ENCODE results near the gene CHST11. TPM values are rescaled to one million over a fixed set of nuclear protein-coding genes. Genes with fewer than 3 reads are reported as not detected.

The CHST11 gene
- total RNA-seq, 1 experiment from 2014 or later: 1.1 TPM

GRCh38 chr12:104501660-104502059 lies 44.9 kb downstream of the CHST11 start:
- Mint-ChIP-seq H3K36me3 (ENCODE audit: insufficient read depth, unreplicated experiment) (no peaks in the 10 kb centered on the region), H3K4me1 (ENCODE audit: low read depth, unreplicated experiment) (no peaks in the 10 kb centered on the region), H3K27me3 (ENCODE audit: unreplicated experiment) (peaks cover 52% of the 10 kb centered on the region), H3K27ac (ENCODE audit: unreplicated experiment) (no peak overlapping the region), H3K4me3 (ENCODE audit: low read depth, unreplicated experiment) (no peak overlapping the region), H3K9me3 (ENCODE audit: low read depth, unreplicated experiment) (no peaks in the 10 kb centered on the region)
- CTCF ChIA-PET: interaction anchor here (0.6 to 0.7 kb wide), 2 partner anchors 16 to 120 kb away, joined by 3 to 4 read pairs; no protein-coding TSS in a partner anchor
- no peak for TF ChIP-seq CTCF (IDR thresholded peaks at IDR 0.05; ENCODE audit: unreplicated experiment)
- intact Hi-C loops (cut with micrococcal nuclease; ENCODE audit: unreplicated experiment): no loop called here
- no TSS peak for BruUV-seq (replicated peaks)
- DNase-seq: no peak

DNA sequence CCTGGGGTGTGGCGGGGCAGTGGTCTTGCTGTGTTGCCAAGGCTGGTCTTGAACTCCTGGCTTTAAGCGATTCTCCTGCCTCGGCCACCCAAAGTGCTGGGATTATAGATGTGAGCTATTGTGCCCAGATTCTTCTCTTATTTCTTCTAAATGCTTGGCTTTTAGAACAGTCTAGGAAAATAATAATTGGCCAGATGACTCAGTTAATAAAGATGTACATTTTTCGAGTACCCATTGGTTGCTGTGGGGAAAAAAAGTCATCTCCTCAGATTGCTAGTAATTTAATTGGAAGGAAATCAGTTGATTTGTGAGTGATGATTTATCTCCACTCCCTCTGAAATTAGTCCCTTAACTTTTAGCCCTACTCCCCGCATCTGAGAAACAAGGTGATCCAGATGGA lies 45.5 kb downstream of the CHST11 start:
- intact Hi-C loops (cut with micrococcal nuclease; ENCODE audit: unreplicated experiment): no loop called here
- H3K4me1 Mint-ChIP-seq (ENCODE audit: low read depth, unreplicated experiment): no peaks in the 10 kb centered on the region
- peaks cover 57% of the 10 kb centered on the region for H3K27me3 Mint-ChIP-seq (ENCODE audit: unreplicated experiment)
- DNase-seq: no peak
- no peak overlapping the region for H3K4me3 Mint-ChIP-seq (ENCODE audit: low read depth, unreplicated experiment)
- H3K36me3 Mint-ChIP-seq (ENCODE audit: insufficient read depth, unreplicated experiment): no peaks in the 10 kb centered on the region
- CTCF ChIA-PET: interaction anchor here (0.7 kb wide), 1 partner anchor 16 kb away, joined by 4 read pairs; no protein-coding TSS in a partner anchor
- H3K27ac Mint-ChIP-seq (ENCODE audit: unreplicated experiment): no peak overlapping the region
- H3K9me3 Mint-ChIP-seq (ENCODE audit: low read depth, unreplicated experiment): no peaks in the 10 kb centered on the region
- no peak for TF ChIP-seq CTCF (IDR thresholded peaks at IDR 0.05; ENCODE audit: unreplicated experiment)
- no TSS peak for BruUV-seq (replicated peaks)

DNA sequence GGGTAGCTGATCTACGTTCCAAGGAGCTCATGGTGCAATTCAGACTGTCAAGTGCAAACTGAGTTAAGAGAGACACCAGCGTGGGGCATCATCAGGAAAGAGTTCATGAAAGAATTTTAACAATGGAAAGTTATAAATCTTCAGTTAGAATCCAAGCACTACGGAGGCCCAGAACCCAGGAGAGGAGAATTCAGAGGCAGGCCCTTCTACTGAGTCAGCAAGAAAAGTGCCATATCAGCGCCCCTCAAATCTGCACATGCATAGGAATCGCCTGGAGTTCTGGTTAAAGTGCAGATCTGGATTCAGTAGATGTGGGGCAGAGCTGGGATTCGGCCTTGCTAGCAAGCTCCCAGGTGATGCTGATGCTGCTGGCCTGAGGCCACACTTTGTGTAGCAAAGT lies 45.9 kb downstream of the CHST11 start:
- Mint-ChIP-seq H3K27me3 (ENCODE audit: unreplicated experiment) (peaks cover 62% of the 10 kb centered on the region), H3K4me3 (ENCODE audit: low read depth, unreplicated experiment) (no peak overlapping the region), H3K27ac (ENCODE audit: unreplicated experiment) (no peak overlapping the region), H3K4me1 (ENCODE audit: low read depth, unreplicated experiment) (no peaks in the 10 kb centered on the region), H3K36me3 (ENCODE audit: insufficient read depth, unreplicated experiment) (no peaks in the 10 kb centered on the region), H3K9me3 (ENCODE audit: low read depth, unreplicated experiment) (no peaks in the 10 kb centered on the region)
- TF ChIP-seq CTCF (IDR thresholded peaks at IDR 0.05; ENCODE audit: unreplicated experiment): no peak
- CTCF ChIA-PET: no interaction called here
- intact Hi-C loops (cut with micrococcal nuclease; ENCODE audit: unreplicated experiment): no loop called here
- no peak for DNase-seq
- BruUV-seq (replicated peaks): no TSS peak

GRCh38 chr12:104503191-104503590 lies 46.4 kb downstream of the CHST11 start:
- no peak for DNase-seq
- no peak overlapping the region for H3K4me3 Mint-ChIP-seq (ENCODE audit: low read depth, unreplicated experiment)
- no peak for TF ChIP-seq CTCF (IDR thresholded peaks at IDR 0.05; ENCODE audit: unreplicated experiment)
- no peaks in the 10 kb centered on the region for H3K36me3 Mint-ChIP-seq (ENCODE audit: insufficient read depth, unreplicated experiment)
- CTCF ChIA-PET: no interaction called here
- BruUV-seq (replicated peaks): no TSS peak
- H3K27me3 Mint-ChIP-seq (ENCODE audit: unreplicated experiment): peaks cover 67% of the 10 kb centered on the region
- intact Hi-C loops (cut with micrococcal nuclease; ENCODE audit: unreplicated experiment): no loop called here
- H3K4me1 Mint-ChIP-seq (ENCODE audit: low read depth, unreplicated experiment): no peaks in the 10 kb centered on the region
- no peaks in the 10 kb centered on the region for H3K9me3 Mint-ChIP-seq (ENCODE audit: low read depth, unreplicated experiment)
- no peak overlapping the region for H3K27ac Mint-ChIP-seq (ENCODE audit: unreplicated experiment)
